Measurements from ENCODE around the gene OR1A1.

OR1A1 gene

GRCh38 chr17:3256575-3256974 lies 49.1 kb downstream of the OR1A1 start:
- no peak overlapping the region for H3K4me3 ChIP-seq (ENCODE audit: low read depth, low read length)

GRCh38 chr17:3260163-3260562 lies 52.7 kb downstream of the OR1A1 start:
- TF ChIP-seq, protein P1, sequence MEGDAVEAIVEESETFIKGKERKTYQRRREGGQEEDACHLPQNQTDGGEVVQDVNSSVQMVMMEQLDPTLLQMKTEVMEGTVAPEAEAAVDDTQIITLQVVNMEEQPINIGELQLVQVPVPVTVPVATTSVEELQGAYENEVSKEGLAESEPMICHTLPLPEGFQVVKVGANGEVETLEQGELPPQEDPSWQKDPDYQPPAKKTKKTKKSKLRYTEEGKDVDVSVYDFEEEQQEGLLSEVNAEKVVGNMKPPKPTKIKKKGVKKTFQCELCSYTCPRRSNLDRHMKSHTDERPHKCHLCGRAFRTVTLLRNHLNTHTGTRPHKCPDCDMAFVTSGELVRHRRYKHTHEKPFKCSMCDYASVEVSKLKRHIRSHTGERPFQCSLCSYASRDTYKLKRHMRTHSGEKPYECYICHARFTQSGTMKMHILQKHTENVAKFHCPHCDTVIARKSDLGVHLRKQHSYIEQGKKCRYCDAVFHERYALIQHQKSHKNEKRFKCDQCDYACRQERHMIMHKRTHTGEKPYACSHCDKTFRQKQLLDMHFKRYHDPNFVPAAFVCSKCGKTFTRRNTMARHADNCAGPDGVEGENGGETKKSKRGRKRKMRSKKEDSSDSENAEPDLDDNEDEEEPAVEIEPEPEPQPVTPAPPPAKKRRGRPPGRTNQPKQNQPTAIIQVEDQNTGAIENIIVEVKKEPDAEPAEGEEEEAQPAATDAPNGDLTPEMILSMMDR (IDR thresholded peaks at IDR 0.05; ENCODE audit: insufficient read depth, low read length, missing control alignments), result no peak
- ChIA-PET POLR2A (no interaction called here), CTCF (no interaction called here)
- DNase-seq (ENCODE audit: low read depth, low spot score), result no peak
- H3K4me3 ChIP-seq (ENCODE audit: low read depth, low read length), result no peak overlapping the region

More at GRCh38 chr17:3256575-3256974, 49.1 kb downstream of the OR1A1 start:
- POLR2A ChIA-PET, result no interaction called here
- CTCF ChIA-PET, result no interaction called here
- TF ChIP-seq, protein P1 (IDR thresholded peaks at IDR 0.05; ENCODE audit: insufficient read depth, low read length, missing control alignments), result no peak
- DNase-seq (ENCODE audit: low read depth, low spot score), result no peak

DNA sequence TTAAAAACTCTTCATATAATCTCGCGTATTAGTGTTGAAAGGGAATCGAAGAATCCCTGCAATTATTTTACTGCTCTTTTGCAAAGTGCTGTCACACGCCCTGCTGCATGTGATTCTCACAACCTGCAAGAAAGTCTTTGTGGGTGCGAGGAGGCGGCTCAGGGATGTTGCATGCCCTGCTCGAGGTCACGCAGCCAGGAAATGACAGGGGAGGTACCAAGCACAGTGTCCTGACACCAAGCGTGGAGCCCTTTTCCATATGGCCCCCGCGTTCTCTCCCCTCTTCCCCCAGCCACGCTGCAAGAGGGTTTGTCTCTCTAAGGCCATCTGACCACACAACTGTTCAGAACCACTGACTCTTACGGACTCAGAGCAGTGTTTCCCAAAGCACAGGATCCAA lies 53.1 kb downstream of the OR1A1 start:
- H3K4me3 ChIP-seq (ENCODE audit: low read depth, low read length), result no peak overlapping the region
- TF ChIP-seq, protein P1 (IDR thresholded peaks at IDR 0.05; ENCODE audit: insufficient read depth, low read length, missing control alignments), result no peak
- ChIA-PET CTCF (no interaction called here), POLR2A (no interaction called here)
- DNase-seq (ENCODE audit: low read depth, low spot score), result no peak

All from AG04449 (cell line).